T-helper 1 cell treated with Interleukin-12 subunit alpha and Interleukin-12 subunit beta and Interleukin-4 antibody, amounts not matched to agents 30 ng/mL and 1 ng/mL, for 36 hours (primary cell): ENCODE data around the gene EFNA4. TPM values are rescaled to one million over a fixed set of nuclear protein-coding genes. Genes with fewer than 3 reads are reported as not detected.

Experiments
- intact Hi-C: fragments of 100-400 bp; cut with micrococcal nuclease; formaldehyde crosslinking; loops from one replicate; pipeline ENCODE4 v1.15.1; 2024
- total RNA-seq: library from RNA; stranded (reverse); gene quantifications from 2 replicates; pipeline ENCODE4 v1.2.3, GENCODE V29; 2022

Gene EFNA4
- total RNA-seq, 1 donor from 2014 or later, result 6.6 TPM

GRCh38 chr1:155084722-155085503 lies 21.4 kb downstream of the EFNA4 start:
- intact Hi-C loops, result loop anchor here (1.0 to 5.0 kb wide), 17 partner anchors 22 to 758 kb away; partner anchors contain the start of genes ADAM15, ATP8B2, CKS1B and EFNA4

GRCh38 chr1:155085504-155086127 lies 22.1 kb downstream of the EFNA4 start:
- intact Hi-C loops, result loop anchor here (1.0 to 5.0 kb wide), 11 partner anchors 34 to 606 kb away; partner anchors contain the start of genes ADAM15, CKS1B, FLAD1 and SLC50A1

GRCh38 chr1:155086128-155086741 lies 22.7 kb downstream of the EFNA4 start:
- intact Hi-C loops, result loop anchor here (1.0 to 5.0 kb wide), 2 partner anchors 82 to 141 kb away; no protein-coding TSS in a partner anchor

- intact Hi-C loops, result loop anchor here (1.0 to 5.0 kb wide), 2 partner anchors 81 to 140 kb away; no protein-coding TSS in a partner anchor
These were observed 23.5 kb downstream of the EFNA4 start for GRCh38 chr1:155086856-155087535.

GRCh38 chr1:155091071-155092051 lies 27.8 kb downstream of the EFNA4 start:
- intact Hi-C loops, result loop anchor here (1.0 kb wide), 2 partner anchors 76 to 81 kb away; no protein-coding TSS in a partner anchor

GRCh38 chr1:155092131-155092530 lies 28.6 kb downstream of the EFNA4 start:
- intact Hi-C loops, result no loop called here

- intact Hi-C loops, result no loop called here
These were observed 29.1 kb downstream of the EFNA4 start for GRCh38 chr1:155092641-155093040.

GRCh38 chr1:155093911-155094621 lies 30.5 kb downstream of the EFNA4 start:
- intact Hi-C loops, result no loop called here

- intact Hi-C loops, result no loop called here
These were observed 31.0 kb downstream of the EFNA4 start for GRCh38 chr1:155094622-155094948.

GRCh38 chr1:155099331-155099730 lies 35.8 kb downstream of the EFNA4 start:
- intact Hi-C loops, result no loop called here

- intact Hi-C loops, result no loop called here
These were observed 39.8 kb downstream of the EFNA4 start for GRCh38 chr1:155103325-155103724.

GRCh38 chr1:155104605-155105534 lies 41.3 kb downstream of the EFNA4 start:
- intact Hi-C loops, result no loop called here

- intact Hi-C loops, result no loop called here
These were observed 42.1 kb downstream of the EFNA4 start for GRCh38 chr1:155105604-155106011.

- intact Hi-C loops, result no loop called here
These were observed 43.3 kb downstream of the EFNA4 start for GRCh38 chr1:155106862-155107261.

GRCh38 chr1:155107309-155108264 lies 44.0 kb downstream of the EFNA4 start:
- intact Hi-C loops, result no loop called here

GRCh38 chr1:155108296-155108695 lies 44.8 kb downstream of the EFNA4 start:
- intact Hi-C loops, result no loop called here

GRCh38 chr1:155110381-155110780 lies 46.8 kb downstream of the EFNA4 start:
- intact Hi-C loops, result no loop called here
